IPS-18c (cell line): ENCODE data around the gene SERPINA4.

ENCODE experiments used
- H3K4me3 ChIP-seq: 2 replicates; pipeline ENCODE4 v1.7.0; 2013; ENCODE audit warnings: low read depth, mild to moderate bottlenecking, low read length, moderate library complexity; ENCODE audit not compliant: insufficient read depth
- H3K9me3 ChIP-seq: one replicate; pipeline ENCODE4 v1.6.1; 2013; ENCODE audit warnings: mild to moderate bottlenecking, low read length, moderate library complexity; ENCODE audit not compliant: control insufficient read depth, insufficient read depth

The SERPINA4 gene, protein sequence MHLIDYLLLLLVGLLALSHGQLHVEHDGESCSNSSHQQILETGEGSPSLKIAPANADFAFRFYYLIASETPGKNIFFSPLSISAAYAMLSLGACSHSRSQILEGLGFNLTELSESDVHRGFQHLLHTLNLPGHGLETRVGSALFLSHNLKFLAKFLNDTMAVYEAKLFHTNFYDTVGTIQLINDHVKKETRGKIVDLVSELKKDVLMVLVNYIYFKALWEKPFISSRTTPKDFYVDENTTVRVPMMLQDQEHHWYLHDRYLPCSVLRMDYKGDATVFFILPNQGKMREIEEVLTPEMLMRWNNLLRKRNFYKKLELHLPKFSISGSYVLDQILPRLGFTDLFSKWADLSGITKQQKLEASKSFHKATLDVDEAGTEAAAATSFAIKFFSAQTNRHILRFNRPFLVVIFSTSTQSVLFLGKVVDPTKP

DNA sequence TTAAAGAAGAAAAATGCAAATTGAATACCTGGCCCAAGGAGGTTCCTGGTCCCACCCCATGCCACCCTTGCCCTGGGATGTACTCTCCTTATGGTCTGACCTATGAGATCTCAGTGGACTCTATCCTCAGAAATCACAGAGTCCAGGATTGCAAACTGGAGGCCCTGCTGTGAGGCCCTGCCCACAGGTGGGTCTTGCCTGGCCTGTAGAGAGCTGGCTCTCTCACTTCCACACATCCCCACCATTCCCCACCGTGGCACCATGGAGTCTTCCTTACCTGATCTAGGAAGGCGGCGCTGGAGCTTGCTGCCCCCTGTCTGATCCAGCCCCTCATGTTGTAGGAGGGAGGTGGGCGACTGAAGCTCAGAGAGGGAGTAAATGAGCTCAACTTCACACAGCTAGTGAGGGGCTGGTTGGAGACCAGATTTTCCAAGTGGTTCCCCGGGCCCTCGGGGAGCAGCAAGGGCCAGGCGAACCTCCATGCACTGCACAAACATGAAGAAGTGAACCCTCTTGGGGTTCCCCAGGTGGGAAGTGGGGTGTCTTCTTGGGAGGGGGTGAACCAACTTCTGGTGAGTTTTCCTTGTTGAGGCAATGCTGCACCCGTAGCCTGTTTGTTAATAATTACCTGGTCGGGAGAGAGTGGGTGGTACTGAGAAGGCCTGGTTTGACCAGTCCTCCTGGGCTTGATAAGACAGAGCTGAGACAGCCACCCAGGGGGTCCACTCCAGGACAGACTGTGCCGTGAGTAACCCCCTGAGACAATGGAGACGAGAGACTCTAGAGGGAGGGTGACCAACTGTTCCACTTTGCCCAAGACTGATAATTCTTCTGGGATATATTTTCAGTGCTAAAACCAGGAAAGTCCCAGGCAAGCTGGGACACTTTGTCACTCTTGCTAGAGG, at the start of gene SERPINA4:
Gene SERPINA4 (plus strand): TSS at position 692 of the 905 bp plus-strand sequence. CDS start 2,041 bp downstream, outside the sequence.
- H3K9me3 ChIP-seq: peaks cover 2% of the 10 kb centered on the region
- no peak within 1 kb of the TSS for H3K4me3 ChIP-seq

DNA sequence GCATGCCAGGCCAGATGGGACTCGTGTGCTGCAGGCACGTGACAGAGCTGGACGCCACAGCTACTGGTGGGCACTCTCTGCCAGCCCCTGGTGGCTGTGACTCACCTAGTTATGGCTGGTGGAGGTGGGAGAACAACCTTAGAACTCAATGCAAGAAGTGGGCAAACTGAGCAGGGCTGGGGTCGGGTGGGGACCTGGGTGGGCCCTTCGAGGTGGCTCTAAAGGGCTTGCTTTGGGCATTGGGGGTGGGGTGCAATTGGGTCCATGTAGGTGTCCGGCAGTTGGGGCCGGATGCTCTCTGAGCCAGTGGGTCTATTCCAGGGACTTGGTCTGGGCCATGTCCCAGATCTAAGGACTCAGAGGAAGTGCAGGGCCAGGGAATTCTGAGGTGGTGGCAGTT, 46.9 kb upstream of the SERPINA4 start:
- Histone ChIP-seq H3K4me3 (no peak overlapping the region), H3K9me3 (no peaks in the 10 kb centered on the region)

DNA sequence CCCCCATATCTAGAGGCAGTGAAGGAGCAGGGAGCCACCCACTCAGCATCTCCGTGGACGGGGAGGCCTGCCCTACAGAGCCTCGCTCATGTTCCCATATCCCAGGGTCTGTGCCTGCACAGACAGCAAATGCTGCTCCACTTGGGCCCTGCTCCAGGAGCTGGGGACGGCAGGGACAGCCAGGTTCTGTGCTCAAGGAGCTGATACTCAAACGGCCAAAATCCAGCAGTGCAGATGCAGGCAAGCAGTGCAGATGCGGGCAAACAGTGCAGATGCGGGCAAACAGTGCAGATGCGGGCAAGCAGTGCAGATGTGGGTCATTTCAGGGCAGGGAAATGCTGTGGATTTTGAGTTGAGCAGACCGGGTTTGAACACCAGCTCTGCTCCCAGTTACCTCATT, 45.8 kb upstream of the SERPINA4 start:
- Histone ChIP-seq H3K4me3 (no peak overlapping the region), H3K9me3 (no peaks in the 10 kb centered on the region)

DNA sequence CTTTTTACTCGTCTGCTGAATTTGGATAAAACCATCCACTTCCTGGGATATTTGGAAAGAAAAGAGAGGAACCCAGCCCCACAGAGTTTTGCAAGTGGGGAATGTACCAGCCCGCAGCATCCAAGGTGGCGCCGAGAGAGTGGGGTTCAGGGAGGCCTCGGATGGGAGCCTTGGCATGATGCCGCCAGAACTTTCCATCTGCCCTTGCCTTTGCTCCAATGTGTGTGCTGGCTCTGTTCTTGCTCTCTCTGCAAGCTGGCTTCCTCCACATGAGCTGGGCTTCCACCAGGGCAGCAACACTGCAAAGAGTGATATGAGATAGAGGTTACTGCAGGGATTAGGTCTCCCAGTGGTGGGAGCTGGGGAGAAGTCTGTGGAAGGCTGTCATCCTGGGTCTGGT, 45.4 kb upstream of the SERPINA4 start:
- H3K4me3 ChIP-seq: no peak overlapping the region
- no peaks in the 10 kb centered on the region for H3K9me3 ChIP-seq

DNA sequence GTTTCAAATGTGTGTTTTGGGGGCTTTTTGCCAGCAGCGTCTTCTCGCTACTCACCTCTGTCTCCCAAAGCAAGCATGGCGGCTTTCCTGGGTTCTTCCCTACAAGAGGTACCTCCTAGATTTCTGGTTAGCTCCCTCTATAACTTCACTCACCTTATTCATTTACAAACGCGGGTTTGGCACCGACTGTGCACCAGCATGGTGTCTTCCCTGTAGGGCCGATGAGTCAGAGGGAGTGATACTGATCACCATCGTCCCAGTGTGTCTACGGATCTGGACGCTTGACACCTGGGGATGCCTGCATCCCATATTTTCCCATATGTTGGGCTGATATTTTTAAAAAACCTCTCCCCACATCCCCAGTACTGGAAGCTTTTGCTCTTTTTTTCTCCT, 44.0 kb upstream of the SERPINA4 start:
- no peaks in the 10 kb centered on the region for H3K9me3 ChIP-seq
- no peak overlapping the region for H3K4me3 ChIP-seq

DNA sequence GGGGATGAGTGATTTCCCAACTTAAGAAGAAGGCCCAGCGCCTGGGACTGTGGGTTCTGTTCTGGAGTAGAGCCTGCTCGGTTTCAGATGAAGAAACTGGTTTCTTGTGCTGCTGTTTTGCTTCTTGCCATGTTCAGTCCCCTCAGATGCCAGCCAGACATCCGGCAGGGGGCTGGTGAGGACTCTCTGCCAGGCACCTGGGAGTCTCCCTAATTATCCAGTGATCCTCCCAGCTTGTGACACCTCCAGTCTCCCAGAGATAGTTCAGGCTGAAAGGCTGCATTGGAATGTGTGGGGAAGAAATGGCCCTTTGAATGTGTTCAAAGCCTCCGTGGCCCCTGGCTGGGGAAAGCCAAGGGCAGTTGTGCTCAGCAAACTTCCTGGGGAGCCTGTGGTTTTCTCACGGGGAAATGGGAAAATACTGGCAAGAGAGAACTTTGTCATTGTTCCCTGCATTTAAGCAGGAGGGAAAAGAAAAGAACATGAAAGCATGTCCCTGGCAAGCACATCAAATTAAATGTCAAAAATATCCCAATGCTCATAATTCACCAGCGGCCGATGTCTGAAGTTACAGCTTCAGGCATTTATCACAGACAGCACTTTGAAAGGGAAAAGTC, 43.5 kb upstream of the SERPINA4 start:
- no peak overlapping the region for H3K4me3 ChIP-seq
- H3K9me3 ChIP-seq: no peaks in the 10 kb centered on the region

DNA sequence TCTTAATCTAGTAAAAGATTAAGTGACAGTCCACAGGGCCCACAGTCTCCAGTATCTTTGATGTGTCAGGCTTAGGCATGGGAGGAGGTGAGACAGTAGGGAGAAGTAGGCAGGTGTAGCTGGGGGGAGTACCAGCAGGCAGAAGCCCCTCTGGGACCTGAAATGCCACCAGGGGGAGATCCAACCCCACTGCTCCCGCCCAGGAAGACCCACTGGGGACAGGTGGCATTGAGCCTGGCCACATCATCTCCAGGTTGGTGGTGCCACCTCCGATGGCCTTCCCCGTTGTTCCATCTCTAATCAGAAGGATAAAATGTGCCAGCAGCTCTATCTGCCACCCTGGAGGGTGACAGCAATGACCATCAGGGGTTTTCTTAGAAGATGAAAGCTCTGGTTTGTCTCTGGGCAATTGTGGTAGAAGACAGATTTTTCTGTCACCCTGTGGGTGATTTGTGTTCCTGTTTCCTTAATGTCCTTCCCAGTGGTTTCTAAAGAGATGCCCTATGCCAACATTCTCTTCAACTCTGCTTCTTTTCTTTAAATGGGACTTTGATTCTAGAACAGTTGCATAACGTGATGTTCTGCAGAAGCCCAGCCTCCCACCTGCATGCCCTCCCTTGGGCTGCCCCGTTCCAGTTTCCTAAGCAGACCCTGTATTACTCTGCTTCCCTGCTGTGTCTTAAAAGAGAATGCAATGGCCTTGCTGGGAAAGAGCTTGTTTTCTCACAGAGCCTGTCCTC, 39.7 kb upstream of the SERPINA4 start:
- Histone ChIP-seq H3K4me3 (no peak overlapping the region), H3K9me3 (no peaks in the 10 kb centered on the region)

DNA sequence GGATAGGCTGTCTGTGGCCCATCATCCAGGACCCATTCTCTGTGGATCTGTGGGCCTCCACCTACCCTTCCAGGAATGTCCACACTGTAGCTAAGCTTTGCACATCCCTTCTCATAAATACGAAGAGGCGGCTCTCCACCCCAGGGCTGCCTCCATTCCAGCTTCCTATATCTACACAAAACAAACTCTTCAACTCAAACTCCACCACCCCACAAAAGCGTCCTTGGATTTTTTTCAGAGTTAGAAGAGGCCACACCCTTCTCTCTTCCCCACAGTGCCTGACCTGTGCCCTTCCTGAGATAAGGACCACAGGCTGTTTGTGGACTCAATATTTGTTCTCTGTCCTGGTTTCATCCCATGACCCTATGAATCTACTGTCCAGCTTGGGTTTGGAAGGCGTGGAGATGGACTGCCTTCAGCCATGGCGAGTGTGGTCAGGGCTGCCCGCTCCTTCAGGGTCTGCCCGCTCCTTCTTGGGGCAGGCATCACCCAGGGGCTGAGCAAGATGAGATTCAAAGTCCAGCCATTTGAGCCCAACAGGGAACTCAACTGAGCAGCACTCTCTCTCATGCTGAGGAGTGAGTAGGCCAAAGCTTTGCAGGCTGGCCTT, 39.0 kb upstream of the SERPINA4 start:
- H3K4me3 ChIP-seq: no peak overlapping the region

DNA sequence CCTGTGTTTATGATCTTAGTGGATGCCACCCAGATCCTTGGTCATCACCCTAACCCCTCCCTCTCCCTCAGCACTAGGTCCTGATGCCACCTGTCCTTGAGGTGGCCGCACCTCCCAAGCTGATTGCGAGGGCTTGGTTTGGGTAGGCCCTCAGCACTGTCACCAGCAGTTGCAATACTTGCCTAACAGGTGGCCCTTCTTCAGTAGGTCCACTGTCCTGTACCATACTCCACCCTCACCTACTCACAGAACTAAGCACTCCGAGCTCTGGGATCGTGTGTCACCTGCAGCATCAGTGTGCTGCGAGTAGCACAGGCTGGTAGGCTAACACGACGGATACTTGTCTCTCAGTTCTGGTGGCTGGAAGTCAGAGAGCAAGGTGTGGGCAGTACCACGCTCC, 38.0 kb upstream of the SERPINA4 start:
- H3K4me3 ChIP-seq: no peak overlapping the region
- H3K9me3 ChIP-seq: no peaks in the 10 kb centered on the region

More for the DNA sequence above, 39.0 kb upstream of the SERPINA4 start:
- no peaks in the 10 kb centered on the region for H3K9me3 ChIP-seq

DNA sequence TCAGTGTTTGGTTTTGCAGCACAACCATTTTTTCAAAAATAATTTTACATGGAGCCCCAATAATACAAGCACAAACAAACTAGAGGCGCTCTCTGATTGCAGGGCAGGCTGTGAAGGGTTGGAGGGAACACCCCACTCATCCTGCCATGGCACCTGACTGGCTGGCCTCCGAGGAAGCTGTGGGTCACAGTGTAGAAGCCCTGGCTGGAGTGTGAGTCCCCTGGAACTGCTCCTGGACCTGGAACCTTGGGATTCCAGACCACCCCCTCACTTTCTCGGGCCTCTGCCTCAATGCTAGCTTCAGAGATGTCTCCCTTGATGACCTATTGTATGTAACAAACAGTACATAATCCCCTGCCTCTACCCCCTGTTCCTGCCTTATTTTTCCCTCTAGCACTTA, 37.1 kb upstream of the SERPINA4 start:
- Histone ChIP-seq H3K9me3 (peaks cover under 1% of the 10 kb centered on the region), H3K4me3 (no peak overlapping the region)

DNA sequence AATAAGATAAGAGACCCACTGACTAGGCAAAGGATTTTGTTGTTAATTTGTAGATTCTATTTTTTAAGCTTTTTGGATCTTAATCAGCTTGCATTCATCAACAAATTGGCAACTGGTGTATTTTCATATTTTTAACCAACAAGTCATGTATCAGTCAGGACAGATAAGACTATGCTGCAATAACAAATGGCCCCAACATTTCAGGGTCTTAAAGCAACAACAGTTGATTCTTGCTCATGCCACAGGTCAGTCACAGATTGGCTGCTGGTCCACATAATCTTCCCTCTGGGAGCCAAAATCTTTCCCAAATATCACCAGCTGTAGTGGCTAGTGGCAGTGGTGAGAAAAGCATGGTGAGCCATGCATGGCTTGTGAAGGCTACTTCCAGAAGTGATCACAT, 30.1 kb upstream of the SERPINA4 start:
- H3K4me3 ChIP-seq: no peak overlapping the region

DNA sequence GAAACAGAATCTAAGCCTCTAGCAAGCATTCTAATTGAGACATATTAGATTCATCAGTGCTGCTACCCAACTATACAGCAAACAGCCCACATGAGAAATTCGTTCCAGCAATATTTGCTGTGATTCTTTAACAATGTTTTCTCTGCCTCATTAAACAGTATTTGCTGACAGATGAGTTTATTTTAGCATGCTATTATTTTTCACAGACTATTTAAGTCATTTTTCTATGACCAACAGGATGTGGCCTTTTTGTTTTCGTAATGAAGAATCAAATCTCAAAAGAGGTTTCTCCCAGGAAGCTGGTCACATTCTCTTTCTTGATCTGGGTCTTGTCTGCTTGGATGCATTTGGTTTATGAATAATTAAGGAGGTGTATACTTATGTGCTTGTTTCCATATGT, 28.8 kb upstream of the SERPINA4 start:
- Histone ChIP-seq H3K9me3 (peaks cover 2% of the 10 kb centered on the region), H3K4me3 (no peak overlapping the region)

More for the DNA sequence above, 30.1 kb upstream of the SERPINA4 start:
- peaks cover 2% of the 10 kb centered on the region for H3K9me3 ChIP-seq

DNA sequence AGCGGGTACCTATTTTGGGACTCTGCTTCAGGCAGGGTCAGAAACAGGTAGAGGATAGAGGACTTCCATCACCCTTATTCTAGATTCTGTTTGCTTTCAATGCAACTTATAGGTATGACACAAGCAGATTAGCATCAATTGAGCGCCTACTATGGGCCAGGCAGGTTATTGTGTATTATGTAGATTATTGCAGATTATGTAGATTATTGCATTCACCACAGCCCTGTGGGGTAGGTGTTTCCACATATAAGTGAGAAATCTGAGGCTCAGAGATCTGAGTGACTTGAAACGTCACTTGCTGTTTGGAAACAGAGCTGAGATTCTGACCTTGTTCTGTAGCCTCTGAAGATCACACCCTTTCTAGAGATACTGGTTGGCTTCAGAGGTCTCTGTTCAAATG, 25.7 kb upstream of the SERPINA4 start:
- H3K4me3 ChIP-seq: no peak overlapping the region
- no peaks in the 10 kb centered on the region for H3K9me3 ChIP-seq

DNA sequence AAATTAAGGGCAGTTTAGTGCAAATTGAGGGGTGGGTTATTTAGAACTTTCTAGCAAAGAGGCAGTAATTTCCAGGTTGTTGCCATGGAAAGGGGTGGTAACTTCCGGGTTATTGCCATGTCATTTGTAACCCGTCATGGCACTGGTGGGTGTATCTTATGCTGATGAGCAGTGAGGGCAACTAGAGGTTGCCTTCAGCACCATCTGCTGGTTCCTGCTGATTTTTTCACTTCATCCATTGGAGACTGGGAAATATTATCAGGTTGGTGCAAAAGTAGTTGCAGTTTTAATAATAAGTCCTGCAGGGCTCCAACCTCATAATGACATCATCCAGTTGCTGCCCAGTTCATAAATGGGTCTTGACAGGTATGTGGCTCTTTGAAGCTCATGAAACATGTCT, 24.4 kb upstream of the SERPINA4 start:
- no peak overlapping the region for H3K4me3 ChIP-seq

DNA sequence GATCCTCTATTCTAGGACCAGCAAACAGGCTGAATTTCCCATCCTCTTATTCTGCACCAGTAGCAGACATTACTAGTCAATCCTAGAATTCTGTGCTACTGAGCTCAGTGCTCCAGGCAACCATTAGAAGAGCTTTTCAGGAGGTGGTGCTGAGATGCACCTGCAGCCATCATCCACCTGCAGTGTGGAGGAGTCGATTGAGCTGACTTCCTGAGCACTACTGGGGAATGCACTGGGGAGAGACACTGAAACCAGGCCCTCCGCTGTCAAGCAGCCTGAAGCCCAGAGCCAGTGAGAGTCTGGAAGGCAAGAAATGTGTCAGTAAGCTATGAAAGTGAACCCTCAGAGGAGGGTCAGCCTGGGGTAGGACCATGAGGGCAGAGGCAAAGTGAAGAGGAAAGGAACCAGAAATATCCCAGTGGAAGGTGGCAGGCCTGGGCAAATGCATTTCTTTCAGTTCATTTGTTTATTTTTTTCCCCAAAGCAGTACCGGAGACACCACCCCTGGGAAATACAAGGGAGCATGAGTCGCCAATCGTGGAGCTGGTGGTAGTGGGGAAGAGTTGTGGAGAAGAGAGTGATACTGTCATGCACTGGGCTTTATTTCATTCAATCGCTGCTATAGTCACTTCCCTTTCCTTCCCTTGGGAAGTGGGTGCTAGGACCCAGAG, 23.0 kb upstream of the SERPINA4 start:
- no peak overlapping the region for H3K4me3 ChIP-seq

More for the DNA sequence above, 24.4 kb upstream of the SERPINA4 start:
- no peaks in the 10 kb centered on the region for H3K9me3 ChIP-seq

DNA sequence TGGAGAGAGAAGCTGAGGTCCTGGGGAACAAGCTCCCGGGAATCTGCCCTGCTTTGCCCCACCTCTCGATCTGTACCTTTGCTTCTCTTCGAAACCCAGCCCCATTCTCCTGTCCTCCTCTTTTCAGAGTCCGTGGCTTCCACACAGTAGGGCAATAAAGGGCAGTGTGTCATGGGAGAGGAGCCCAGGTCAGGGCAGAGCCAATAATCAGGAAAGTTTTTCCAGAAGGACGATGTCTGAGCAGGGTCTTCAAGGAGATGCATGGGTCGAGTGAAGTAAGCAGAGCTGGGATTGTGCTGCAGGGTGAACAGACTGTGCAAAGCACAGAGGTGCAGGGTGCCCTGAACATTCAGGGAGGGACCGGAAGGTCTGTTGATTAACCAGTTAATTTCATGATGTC, 22.1 kb upstream of the SERPINA4 start:
- Histone ChIP-seq H3K4me3 (no peak overlapping the region), H3K9me3 (no peaks in the 10 kb centered on the region)

More for the DNA sequence above, 23.0 kb upstream of the SERPINA4 start:
- no peaks in the 10 kb centered on the region for H3K9me3 ChIP-seq
